Vagina (tissue), 2 donors: Measurements from ENCODE around the gene SEC23A.

Experiments used
- POLR2AphosphoS5 ChIP-seq, 2 donors: sonication (generic); formaldehyde crosslinking; IDR thresholded peaks; one replicate each; pipeline ENCODE4 v1.9.0; 2017; ENCODE audit warnings: antibody characterized with exemption in 2 of 2, mild to moderate bottlenecking in 2 of 2, low read depth in 1 of 2; ENCODE audit not compliant: insufficient read depth in 1 of 2
- TF ChIP-seq, protein P1 (sequence below), 3 experiments: fragments of 450-650 bp in 2 of 3; fragments of 200-600 bp in 1 of 3; sonication (generic) in 1 of 3; IDR thresholded peaks; one replicate each; pipeline ENCODE4 v1.5.1; 2017 to 2019; ENCODE audit warnings: antibody characterized with exemption in 3 of 3, mild to moderate bottlenecking in 2 of 3, moderate library complexity in 2 of 3

DNA sequence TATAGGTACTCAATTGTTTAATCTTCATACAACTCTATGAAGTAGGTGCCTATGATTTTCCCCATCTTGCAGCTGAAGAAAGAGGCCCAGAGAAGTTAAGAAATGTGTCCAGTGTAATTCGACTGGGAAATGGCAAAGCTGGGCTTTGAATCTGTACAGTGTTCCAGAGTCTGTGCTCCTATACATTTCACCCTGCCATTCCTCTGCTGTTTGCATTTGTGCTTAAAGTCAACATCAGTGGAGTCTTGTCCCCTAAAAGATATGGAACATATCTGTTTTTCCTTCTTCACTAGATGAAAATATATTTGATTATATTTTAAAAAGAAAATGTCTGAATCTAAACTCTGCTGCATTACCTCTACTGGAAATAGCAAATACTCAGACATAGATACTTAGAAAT lies 88.6 kb downstream of the SEC23A start:
- TF ChIP-seq, protein P1, sequence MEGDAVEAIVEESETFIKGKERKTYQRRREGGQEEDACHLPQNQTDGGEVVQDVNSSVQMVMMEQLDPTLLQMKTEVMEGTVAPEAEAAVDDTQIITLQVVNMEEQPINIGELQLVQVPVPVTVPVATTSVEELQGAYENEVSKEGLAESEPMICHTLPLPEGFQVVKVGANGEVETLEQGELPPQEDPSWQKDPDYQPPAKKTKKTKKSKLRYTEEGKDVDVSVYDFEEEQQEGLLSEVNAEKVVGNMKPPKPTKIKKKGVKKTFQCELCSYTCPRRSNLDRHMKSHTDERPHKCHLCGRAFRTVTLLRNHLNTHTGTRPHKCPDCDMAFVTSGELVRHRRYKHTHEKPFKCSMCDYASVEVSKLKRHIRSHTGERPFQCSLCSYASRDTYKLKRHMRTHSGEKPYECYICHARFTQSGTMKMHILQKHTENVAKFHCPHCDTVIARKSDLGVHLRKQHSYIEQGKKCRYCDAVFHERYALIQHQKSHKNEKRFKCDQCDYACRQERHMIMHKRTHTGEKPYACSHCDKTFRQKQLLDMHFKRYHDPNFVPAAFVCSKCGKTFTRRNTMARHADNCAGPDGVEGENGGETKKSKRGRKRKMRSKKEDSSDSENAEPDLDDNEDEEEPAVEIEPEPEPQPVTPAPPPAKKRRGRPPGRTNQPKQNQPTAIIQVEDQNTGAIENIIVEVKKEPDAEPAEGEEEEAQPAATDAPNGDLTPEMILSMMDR (IDR thresholded peaks at IDR 0.05) = no peak
- no peak for TF ChIP-seq POLR2AphosphoS5 (IDR thresholded peaks at IDR 0.05; ENCODE audit: insufficient read depth in 1 of 2, low read depth in 1 of 2)
